GM23338 (cell line): ENCODE measurements around the gene ABCC9. TPM values are rescaled to one million over a fixed set of nuclear protein-coding genes. Genes with fewer than 3 reads are reported as not detected.

Experiments
- ATAC-seq: fragments of 200-7000 bp; cut with Tn5 transposase; 3 replicates; pipeline ENCODE4 v1.9.1; 2020
- DNase-seq: peaks from one replicate; pipeline ENCODE4 v3.0.0-alpha.2; 2015; ENCODE audit warnings: low spot score
- H2AFZ ChIP-seq: fragments of 200-600 bp; sonication (generic); 2 replicates; pipeline ENCODE4 v1.8.0; 2016; ENCODE audit warnings: antibody characterized with exemption, mild to moderate bottlenecking, moderate library complexity
- H3F3A ChIP-seq: fragments of 200-600 bp; sonication (generic); replicated peaks from 2 replicates; pipeline ENCODE4 v1.8.0; 2017; ENCODE audit warnings: antibody characterized with exemption, mixed run types, low read depth
- H3K27ac ChIP-seq: fragments of 200-600 bp; sonication (generic); 2 replicates; pipeline ENCODE4 v1.6.1; 2016; ENCODE audit warnings: low read depth
- H3K27me3 ChIP-seq: fragments of 200-600 bp; sonication (generic); 2 replicates; pipeline ENCODE4 v1.8.0; 2016; ENCODE audit warnings: mild to moderate bottlenecking, mixed run types, moderate library complexity; ENCODE audit not compliant: insufficient read depth
- H3K36me3 ChIP-seq: fragments of 200-600 bp; sonication (generic); 2 replicates; pipeline ENCODE4 v1.8.0; 2016; ENCODE audit warnings: mild to moderate bottlenecking; ENCODE audit not compliant: insufficient read depth
- H3K4me1 ChIP-seq: fragments of 200-600 bp; sonication (generic); 2 replicates; pipeline ENCODE4 v1.8.0; 2016; ENCODE audit warnings: mild to moderate bottlenecking, moderate library complexity; ENCODE audit not compliant: insufficient read depth
- H3K4me2 ChIP-seq: fragments of 200-600 bp; sonication (generic); 2 replicates; pipeline ENCODE4 v1.7.1; 2017; ENCODE audit warnings: mixed run types
- H3K4me3 ChIP-seq: fragments of 200-600 bp; sonication (generic); 2 replicates; pipeline ENCODE4 v1.6.1; 2016; ENCODE audit warnings: mixed run types
- H3K79me2 ChIP-seq: fragments of 200-600 bp; sonication (generic); replicated peaks from 2 replicates; pipeline ENCODE4 v1.8.0; 2017; ENCODE audit warnings: mild to moderate bottlenecking; ENCODE audit not compliant: insufficient read depth
- H3K9me2 ChIP-seq: fragments of 200-600 bp; sonication (generic); 2 replicates; pipeline ENCODE4 v1.8.0; 2017; ENCODE audit not compliant: insufficient read depth
- H4K20me1 ChIP-seq: fragments of 200-600 bp; sonication (generic); replicated peaks from 2 replicates; pipeline ENCODE4 v1.8.0; 2017; ENCODE audit warnings: mild to moderate bottlenecking; ENCODE audit not compliant: insufficient read depth
- H3K27ac Mint-ChIP-seq: 2 replicates; pipeline ENCODE4 v1.8.0; 2020; ENCODE audit warnings: inconsistent platforms, mild to moderate bottlenecking, moderate library complexity, mixed read lengths
- H3K27me3 Mint-ChIP-seq: 3 replicates; pipeline ENCODE4 v1.8.0; 2022; ENCODE audit warnings: low read depth, mild to moderate bottlenecking, moderate library complexity, mixed read lengths, inconsistent platforms; ENCODE audit not compliant: insufficient read depth, poor library complexity
- H3K36me3 Mint-ChIP-seq: 3 replicates; pipeline ENCODE4 v1.8.0; 2021; ENCODE audit warnings: low read depth, mild to moderate bottlenecking, inconsistent platforms, moderate library complexity, mixed read lengths
- H3K4me1 Mint-ChIP-seq: 3 replicates; pipeline ENCODE4 v1.8.0; 2020; ENCODE audit warnings: mild to moderate bottlenecking, inconsistent platforms, mixed read lengths
- H3K4me3 Mint-ChIP-seq: 3 replicates; pipeline ENCODE4 v1.8.0; 2021; ENCODE audit warnings: moderate library complexity, mild to moderate bottlenecking, inconsistent platforms, mixed read lengths
- H3K9me3 Mint-ChIP-seq: 3 replicates; pipeline ENCODE4 v1.8.0; 2020; ENCODE audit warnings: moderate library complexity, mild to moderate bottlenecking, inconsistent platforms, mixed read lengths
- EZH2 ChIP-seq: fragments of 200-600 bp; sonication (generic); IDR thresholded peaks from one replicate; pipeline ENCODE4 v1.8.0; 2017; ENCODE audit warnings: antibody characterized with exemption, mild to moderate bottlenecking, low read depth; ENCODE audit not compliant: unreplicated experiment
- EZH2phosphoT487 ChIP-seq: fragments of 200-600 bp; sonication (generic); IDR thresholded peaks from one replicate; pipeline ENCODE4 v1.8.1; 2018; ENCODE audit warnings: antibody characterized with exemption; ENCODE audit not compliant: unreplicated experiment
- JUNB ChIP-seq: IDR thresholded peaks from one replicate; pipeline ENCODE4 v1.6.1; 2016; ENCODE audit warnings: antibody characterized with exemption; ENCODE audit not compliant: unreplicated experiment
- STAT1 ChIP-seq: IDR thresholded peaks from one replicate; pipeline ENCODE4 v1.6.1; 2016; ENCODE audit warnings: antibody characterized with exemption; ENCODE audit not compliant: unreplicated experiment
- ZNF331 ChIP-seq: fragments of 250-450 bp; sonication (Bioruptor Pico); IDR thresholded peaks from 2 replicates; pipeline ENCODE4 v1.5.0; 2020; ENCODE audit warnings: low read depth, mild to moderate bottlenecking, moderate library complexity
- polyA plus RNA-seq: library from polyadenylated mRNA; unstranded; fragments of >200 nt; fragmentation: Nextera tagmentation; extraction: Ambion mirVana; gene quantifications from 2 replicates; pipeline ENCODE4 v1.2.1, GENCODE V29; 2016
- total RNA-seq: library from RNA; depleted of rRNA; stranded (reverse); fragments of >200 nt; shearing (Covaris generic); gene quantifications from 2 replicates; pipeline ENCODE4 v1.2.3, GENCODE V29; 2014
- TF ChIP-seq, protein P1 (sequence below): IDR thresholded peaks from one replicate; pipeline ENCODE4 v1.6.1; 2018; ENCODE audit warnings: antibody characterized with exemption; ENCODE audit not compliant: unreplicated experiment
- TF ChIP-seq, protein P2 (sequence below), 2 experiments: fragments of 200-600 bp in 1 of 2; sonication (generic) in 1 of 2; conservative IDR thresholded peaks; 2 replicates each; pipeline versions ENCODE4 v1.5.1 to v1.6.1; 2016 to 2017; ENCODE audit warnings: antibody characterized with exemption in 2 of 2, low read depth in 2 of 2, mild to moderate bottlenecking in 2 of 2, moderate library complexity in 1 of 2
- TF ChIP-seq, protein P3 (sequence below): IDR thresholded peaks from 2 replicates; pipeline ENCODE4 v1.6.1; 2016; ENCODE audit warnings: antibody characterized with exemption

Gene ABCC9
- total and polyA plus RNA-seq, 2 experiments from 2014 or later: not detected

DNA sequence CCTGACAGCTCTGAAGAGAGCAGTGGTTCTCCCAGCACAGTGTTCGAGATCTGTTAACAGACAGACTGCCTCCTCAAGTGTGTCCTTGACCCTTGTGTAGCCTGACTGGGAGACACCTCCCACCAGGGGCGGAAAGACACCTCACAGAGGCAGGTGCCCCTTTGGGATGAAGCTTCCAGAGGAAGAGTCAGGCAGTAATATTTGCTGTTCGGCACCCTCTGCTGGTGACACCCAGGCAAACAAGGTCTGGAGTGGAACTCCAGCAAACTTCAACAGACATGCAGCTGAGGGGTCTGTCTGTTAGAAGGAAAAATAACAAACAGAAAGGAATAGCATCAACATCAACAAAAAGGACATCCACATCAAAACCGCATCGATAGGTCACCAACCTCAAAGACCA lies 21.6 kb upstream of the ABCC9 start:
- Mint-ChIP-seq H3K36me3 (no peaks in the 10 kb centered on the region), H3K27me3 (no peaks in the 10 kb centered on the region), H3K4me3 (no peak overlapping the region), H3K4me1 (no peaks in the 10 kb centered on the region), H3K9me3 (peaks cover 8% of the 10 kb centered on the region; the same call in 1 of the 3 replicates), H3K27ac (no peak overlapping the region)
- Histone ChIP-seq H3K9me2 (no peaks in the 10 kb centered on the region), H3K36me3 (no peaks in the 10 kb centered on the region), H2AFZ (no peak overlapping the region), H4K20me1 (no peaks in the 10 kb centered on the region; the same call in 1 of the 2 replicates), H3K4me3 (no peak overlapping the region), H3K4me2 (no peak overlapping the region), H3K4me1 (no peaks in the 10 kb centered on the region), H3K27me3 (no peaks in the 10 kb centered on the region), H3K27ac (no peak overlapping the region), H3F3A (no peaks in the 10 kb centered on the region), H3K79me2 (no peaks in the 10 kb centered on the region)
- no peak for TF ChIP-seq JUNB
- TF ChIP-seq, protein P1, sequence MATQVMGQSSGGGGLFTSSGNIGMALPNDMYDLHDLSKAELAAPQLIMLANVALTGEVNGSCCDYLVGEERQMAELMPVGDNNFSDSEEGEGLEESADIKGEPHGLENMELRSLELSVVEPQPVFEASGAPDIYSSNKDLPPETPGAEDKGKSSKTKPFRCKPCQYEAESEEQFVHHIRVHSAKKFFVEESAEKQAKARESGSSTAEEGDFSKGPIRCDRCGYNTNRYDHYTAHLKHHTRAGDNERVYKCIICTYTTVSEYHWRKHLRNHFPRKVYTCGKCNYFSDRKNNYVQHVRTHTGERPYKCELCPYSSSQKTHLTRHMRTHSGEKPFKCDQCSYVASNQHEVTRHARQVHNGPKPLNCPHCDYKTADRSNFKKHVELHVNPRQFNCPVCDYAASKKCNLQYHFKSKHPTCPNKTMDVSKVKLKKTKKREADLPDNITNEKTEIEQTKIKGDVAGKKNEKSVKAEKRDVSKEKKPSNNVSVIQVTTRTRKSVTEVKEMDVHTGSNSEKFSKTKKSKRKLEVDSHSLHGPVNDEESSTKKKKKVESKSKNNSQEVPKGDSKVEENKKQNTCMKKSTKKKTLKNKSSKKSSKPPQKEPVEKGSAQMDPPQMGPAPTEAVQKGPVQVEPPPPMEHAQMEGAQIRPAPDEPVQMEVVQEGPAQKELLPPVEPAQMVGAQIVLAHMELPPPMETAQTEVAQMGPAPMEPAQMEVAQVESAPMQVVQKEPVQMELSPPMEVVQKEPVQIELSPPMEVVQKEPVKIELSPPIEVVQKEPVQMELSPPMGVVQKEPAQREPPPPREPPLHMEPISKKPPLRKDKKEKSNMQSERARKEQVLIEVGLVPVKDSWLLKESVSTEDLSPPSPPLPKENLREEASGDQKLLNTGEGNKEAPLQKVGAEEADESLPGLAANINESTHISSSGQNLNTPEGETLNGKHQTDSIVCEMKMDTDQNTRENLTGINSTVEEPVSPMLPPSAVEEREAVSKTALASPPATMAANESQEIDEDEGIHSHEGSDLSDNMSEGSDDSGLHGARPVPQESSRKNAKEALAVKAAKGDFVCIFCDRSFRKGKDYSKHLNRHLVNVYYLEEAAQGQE: no peak
- TF ChIP-seq, protein P2, sequence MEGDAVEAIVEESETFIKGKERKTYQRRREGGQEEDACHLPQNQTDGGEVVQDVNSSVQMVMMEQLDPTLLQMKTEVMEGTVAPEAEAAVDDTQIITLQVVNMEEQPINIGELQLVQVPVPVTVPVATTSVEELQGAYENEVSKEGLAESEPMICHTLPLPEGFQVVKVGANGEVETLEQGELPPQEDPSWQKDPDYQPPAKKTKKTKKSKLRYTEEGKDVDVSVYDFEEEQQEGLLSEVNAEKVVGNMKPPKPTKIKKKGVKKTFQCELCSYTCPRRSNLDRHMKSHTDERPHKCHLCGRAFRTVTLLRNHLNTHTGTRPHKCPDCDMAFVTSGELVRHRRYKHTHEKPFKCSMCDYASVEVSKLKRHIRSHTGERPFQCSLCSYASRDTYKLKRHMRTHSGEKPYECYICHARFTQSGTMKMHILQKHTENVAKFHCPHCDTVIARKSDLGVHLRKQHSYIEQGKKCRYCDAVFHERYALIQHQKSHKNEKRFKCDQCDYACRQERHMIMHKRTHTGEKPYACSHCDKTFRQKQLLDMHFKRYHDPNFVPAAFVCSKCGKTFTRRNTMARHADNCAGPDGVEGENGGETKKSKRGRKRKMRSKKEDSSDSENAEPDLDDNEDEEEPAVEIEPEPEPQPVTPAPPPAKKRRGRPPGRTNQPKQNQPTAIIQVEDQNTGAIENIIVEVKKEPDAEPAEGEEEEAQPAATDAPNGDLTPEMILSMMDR (conservative IDR thresholded peaks at IDR 0.05; ENCODE audit: low read depth in 2 of 2): peak; percentile 40 to 53
- DNase-seq: no peak
- no peak for ATAC-seq

DNA sequence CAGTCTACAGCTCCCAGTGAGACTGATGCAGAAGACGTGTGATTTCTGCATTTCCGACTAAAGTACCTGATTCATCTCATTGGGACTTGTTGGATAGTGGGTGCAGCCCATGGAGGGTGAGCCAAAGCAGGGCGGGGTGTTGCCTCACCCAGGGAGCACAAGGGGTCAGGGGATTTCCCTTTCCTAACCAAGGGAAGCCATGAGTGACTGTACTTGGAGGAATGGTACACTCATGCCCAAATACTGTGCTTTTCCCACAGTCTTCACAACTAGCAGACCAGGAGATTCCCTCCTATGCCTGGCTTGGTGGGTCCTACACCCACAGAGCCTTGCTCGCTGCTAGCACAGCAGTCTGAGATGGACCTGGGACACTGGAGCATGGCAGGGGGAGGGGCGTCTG lies 21.0 kb upstream of the ABCC9 start:
- H3F3A ChIP-seq: no peaks in the 10 kb centered on the region
- DNase-seq: no peak
- Mint-ChIP-seq H3K27ac (no peak overlapping the region), H3K27me3 (no peaks in the 10 kb centered on the region), H3K36me3 (no peaks in the 10 kb centered on the region), H3K4me3 (no peak overlapping the region), H3K9me3 (peaks cover 8% of the 10 kb centered on the region; the same call in 1 of the 3 replicates), H3K4me1 (no peaks in the 10 kb centered on the region)
- no peaks in the 10 kb centered on the region for H3K9me2 ChIP-seq
- no peaks in the 10 kb centered on the region for H3K27me3 ChIP-seq
- no peak overlapping the region for H3K4me2 ChIP-seq
- no peaks in the 10 kb centered on the region for H3K79me2 ChIP-seq
- no peaks in the 10 kb centered on the region for H3K36me3 ChIP-seq
- no peaks in the 10 kb centered on the region; the same call in 1 of the 2 replicates for H4K20me1 ChIP-seq
- no peak for TF ChIP-seq EZH2
- no peak for TF ChIP-seq EZH2phosphoT487
- TF ChIP-seq, protein P3, sequence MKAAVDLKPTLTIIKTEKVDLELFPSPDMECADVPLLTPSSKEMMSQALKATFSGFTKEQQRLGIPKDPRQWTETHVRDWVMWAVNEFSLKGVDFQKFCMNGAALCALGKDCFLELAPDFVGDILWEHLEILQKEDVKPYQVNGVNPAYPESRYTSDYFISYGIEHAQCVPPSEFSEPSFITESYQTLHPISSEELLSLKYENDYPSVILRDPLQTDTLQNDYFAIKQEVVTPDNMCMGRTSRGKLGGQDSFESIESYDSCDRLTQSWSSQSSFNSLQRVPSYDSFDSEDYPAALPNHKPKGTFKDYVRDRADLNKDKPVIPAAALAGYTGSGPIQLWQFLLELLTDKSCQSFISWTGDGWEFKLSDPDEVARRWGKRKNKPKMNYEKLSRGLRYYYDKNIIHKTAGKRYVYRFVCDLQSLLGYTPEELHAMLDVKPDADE: no peak
- TF ChIP-seq ZNF331 (CRISPR knock-in tag): no peak
- TF ChIP-seq, protein P1: no peak
- no peak for TF ChIP-seq STAT1
- ATAC-seq: no peak
- no peaks in the 10 kb centered on the region for H3K4me1 ChIP-seq
- H2AFZ ChIP-seq: no peak overlapping the region
- H3K4me3 ChIP-seq: no peak overlapping the region
- H3K27ac ChIP-seq: no peak overlapping the region
